HEK293 (cell line): ENCODE data around the gene TOR2A.
"Not testable (repeated sequence)": the region's sequence is repeated elsewhere in the genome, so short reads cannot be mapped to it uniquely, and the experiment has no call there.

ENCODE experiments used
- CTCF ChIA-PET: fragments of 350-600 bp; formaldehyde crosslinking; extraction: SDS; loops from one replicate; lab custom pipeline; 2021; ENCODE audit warnings: antibody characterized with exemption; lab: Yijun Ruan, JAX
- POLR2A ChIA-PET: fragments of 300-600 bp; formaldehyde crosslinking; extraction: SDS; loops from one replicate; lab custom pipeline; 2020; ENCODE audit warnings: antibody characterized with exemption, inconsistent platforms; lab: Yijun Ruan, JAX
- H3K27ac ChIP-seq: fragments of 200-500 bp; sonication (Bioruptor generic); 2 replicates; pipeline ENCODE4 v1.5.1; 2014; ENCODE audit warnings: low read depth, low read length, control low read depth, inconsistent platforms; ENCODE audit errors: extremely low read depth
- H3K36me3 ChIP-seq, 2 experiments: fragments of 200-500 bp in 1 of 2; sonication (Bioruptor generic) in 1 of 2; 1 replicate in 1 of 2; 2 replicates in 1 of 2; pipeline ENCODE4 v1.5.1; 2014 to 2017; ENCODE audit warnings: inconsistent platforms in 2 of 2, low read length in 2 of 2; ENCODE audit not compliant: control insufficient read depth in 2 of 2, insufficient read depth in 1 of 2
- H3K4me1 ChIP-seq: fragments of 200-500 bp; sonication (Bioruptor generic); 2 replicates; pipeline ENCODE4 v1.5.1; 2014; ENCODE audit warnings: mild to moderate bottlenecking, low read length, inconsistent platforms; ENCODE audit not compliant: control insufficient read depth, insufficient read depth
- H3K4me3 ChIP-seq: 2 replicates; pipeline ENCODE4 v1.5.1; 2011; ENCODE audit warnings: low read depth, mild to moderate bottlenecking, control low read depth, low read length, moderate library complexity
- H3K9me3 ChIP-seq: fragments of 200-500 bp; sonication (Bioruptor generic); 2 replicates; pipeline ENCODE4 v1.5.1; 2014; ENCODE audit warnings: low read depth, low read length, inconsistent platforms; ENCODE audit not compliant: control insufficient read depth, insufficient read depth
- EGR2 ChIP-seq: fragments of 450-650 bp; formaldehyde crosslinking; IDR thresholded peaks from 2 replicates; pipeline ENCODE4 v1.5.1; 2016; ENCODE audit warnings: low read depth, missing biosample characterization, missing genetic modification characterization
- GLIS2 ChIP-seq: fragments of 450-650 bp; formaldehyde crosslinking; IDR thresholded peaks from 2 replicates; pipeline ENCODE4 v1.5.1; 2016; ENCODE audit warnings: missing biosample characterization, missing genetic modification characterization
- SP7 ChIP-seq: fragments of 450-650 bp; formaldehyde crosslinking; IDR thresholded peaks from 2 replicates; pipeline ENCODE4 v1.5.1; 2016; ENCODE audit warnings: missing biosample characterization, missing genetic modification characterization
- ZFHX2 ChIP-seq: fragments of 450-650 bp; formaldehyde crosslinking; conservative IDR thresholded peaks from 2 replicates; pipeline ENCODE4 v1.5.1; 2016; ENCODE audit warnings: missing biosample characterization, missing genetic modification characterization
- ZNF274 ChIP-seq, 2 experiments: fragments of 200-500 bp in 1 of 2; fragments of 450-650 bp in 1 of 2; sonication (Bioruptor generic) in 1 of 2; formaldehyde crosslinking in 1 of 2; IDR thresholded peaks; 2 replicates each; pipeline versions ENCODE4 v1.5.1 to v1.6.1; 2014 to 2016; ENCODE audit warnings: borderline replicate concordance in 1 of 2, inconsistent platforms in 1 of 2, low read length in 1 of 2, missing biosample characterization in 1 of 2, missing genetic modification characterization in 1 of 2
- ZNF292 ChIP-seq: fragments of 450-650 bp; formaldehyde crosslinking; IDR thresholded peaks from 2 replicates; pipeline ENCODE4 v1.5.1; 2016; ENCODE audit warnings: low read depth, missing biosample characterization, missing genetic modification characterization, borderline replicate concordance
- ZNF561 ChIP-seq: fragments of 450-650 bp; IDR thresholded peaks from 2 replicates; pipeline ENCODE4 v1.5.1; 2018; ENCODE audit warnings: missing biosample characterization, missing genetic modification characterization, borderline replicate concordance
- ZNF707 ChIP-seq: fragments of 450-650 bp; formaldehyde crosslinking; IDR thresholded peaks from 2 replicates; pipeline ENCODE4 v1.5.1; 2016; ENCODE audit warnings: missing biosample characterization, missing genetic modification characterization
- TF ChIP-seq, protein P1 (sequence below): fragments of 450-650 bp; formaldehyde crosslinking; IDR thresholded peaks from 2 replicates; pipeline ENCODE4 v1.5.0; 2017; ENCODE audit warnings: missing biosample characterization, missing genetic modification characterization, borderline replicate concordance
- TF ChIP-seq, protein P2 (sequence below): fragments of 450-650 bp; formaldehyde crosslinking; IDR thresholded peaks from 2 replicates; pipeline ENCODE4 v1.5.1; 2016; ENCODE audit warnings: missing biosample characterization, missing genetic modification characterization, low read depth

TOR2A gene

DNA sequence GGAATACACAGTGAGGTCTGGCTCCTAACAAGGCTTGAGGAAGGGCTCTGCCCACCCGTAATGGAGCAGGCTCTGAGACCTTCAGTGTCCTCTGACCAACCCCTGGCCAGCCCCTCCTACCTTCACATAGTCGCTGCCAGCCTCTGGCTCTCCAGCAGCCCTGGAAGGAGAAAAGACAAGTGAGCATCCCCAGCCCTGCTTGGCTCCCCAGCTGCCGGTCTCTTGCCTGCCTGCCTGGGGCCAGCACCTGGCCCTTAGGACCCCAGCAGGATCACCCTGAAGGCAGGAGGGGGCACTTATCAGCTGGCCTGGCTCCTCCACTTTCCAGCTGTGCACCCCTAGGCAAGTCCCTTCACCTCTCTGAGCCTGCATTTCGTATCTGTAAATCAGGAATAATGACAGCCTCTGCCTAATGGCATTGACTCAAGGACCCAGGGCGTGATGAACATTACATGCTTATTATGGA, 26.4 kb upstream of the TOR2A start:
- POLR2A ChIA-PET = interaction anchor here (2.1 kb wide), 1 partner anchor 10 kb away, joined by 7 read pairs; no protein-coding TSS in a partner anchor
- Histone ChIP-seq H3K9me3 (no peaks in the 10 kb centered on the region), H3K4me1 (no peaks in the 10 kb centered on the region), H3K4me3 (no peak overlapping the region), H3K27ac (no peak overlapping the region), H3K36me3 (no peaks in the 10 kb centered on the region)
- TF ChIP-seq SP7 (tag by site-specific recombination) (0 out of 2 replicates have a peak, but pooled peaks have one; percentile 37), ZNF292 (no peak), ZNF561 (tag by site-specific recombination) (no peak), ZNF274 (IDR thresholded peaks at IDR 0.05; ENCODE audit: low read length) (no peak), ZNF274 (tag by site-specific recombination; IDR thresholded peaks at IDR 0.05; ENCODE audit: borderline replicate concordance) (no peak)
- TF ChIP-seq, protein P1, sequence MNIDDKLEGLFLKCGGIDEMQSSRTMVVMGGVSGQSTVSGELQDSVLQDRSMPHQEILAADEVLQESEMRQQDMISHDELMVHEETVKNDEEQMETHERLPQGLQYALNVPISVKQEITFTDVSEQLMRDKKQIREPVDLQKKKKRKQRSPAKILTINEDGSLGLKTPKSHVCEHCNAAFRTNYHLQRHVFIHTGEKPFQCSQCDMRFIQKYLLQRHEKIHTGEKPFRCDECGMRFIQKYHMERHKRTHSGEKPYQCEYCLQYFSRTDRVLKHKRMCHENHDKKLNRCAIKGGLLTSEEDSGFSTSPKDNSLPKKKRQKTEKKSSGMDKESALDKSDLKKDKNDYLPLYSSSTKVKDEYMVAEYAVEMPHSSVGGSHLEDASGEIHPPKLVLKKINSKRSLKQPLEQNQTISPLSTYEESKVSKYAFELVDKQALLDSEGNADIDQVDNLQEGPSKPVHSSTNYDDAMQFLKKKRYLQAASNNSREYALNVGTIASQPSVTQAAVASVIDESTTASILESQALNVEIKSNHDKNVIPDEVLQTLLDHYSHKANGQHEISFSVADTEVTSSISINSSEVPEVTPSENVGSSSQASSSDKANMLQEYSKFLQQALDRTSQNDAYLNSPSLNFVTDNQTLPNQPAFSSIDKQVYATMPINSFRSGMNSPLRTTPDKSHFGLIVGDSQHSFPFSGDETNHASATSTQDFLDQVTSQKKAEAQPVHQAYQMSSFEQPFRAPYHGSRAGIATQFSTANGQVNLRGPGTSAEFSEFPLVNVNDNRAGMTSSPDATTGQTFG = no peak
- CTCF ChIA-PET = interaction anchor here (0.6 to 0.7 kb wide), 2 partner anchors 27 to 266 kb away, joined by 3 read pairs; partner anchors contain the start of gene TOR2A

DNA sequence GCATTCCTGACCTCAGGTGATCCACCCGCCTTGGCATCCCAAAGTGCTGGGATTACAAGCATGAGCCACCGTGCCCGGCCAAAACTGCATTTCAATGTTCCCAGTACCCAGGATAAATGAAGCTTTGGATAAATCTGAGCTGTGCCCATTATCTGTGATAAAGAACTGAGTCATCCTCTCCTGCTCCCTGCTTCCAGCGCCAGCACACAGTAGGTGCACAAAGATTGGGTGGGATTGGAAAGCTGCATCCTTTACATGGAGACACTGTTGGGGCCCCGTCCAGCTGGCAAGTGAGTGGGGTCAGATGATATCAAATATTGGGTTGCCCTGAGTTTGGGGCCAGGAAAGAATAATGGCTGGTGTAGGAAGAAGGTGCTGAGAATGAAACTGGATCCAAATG, 26.0 kb upstream of the TOR2A start:
- ChIA-PET POLR2A (interaction anchor here (2.1 kb wide), 1 partner anchor 10 kb away, joined by 7 read pairs; no protein-coding TSS in a partner anchor), CTCF (interaction anchor here (0.6 to 0.7 kb wide), 2 partner anchors 26 to 266 kb away, joined by 3 read pairs; partner anchors contain the start of gene TOR2A)
- TF ChIP-seq ZNF707 (tag by site-specific recombination) = no peak
- TF ChIP-seq ZNF561 (tag by site-specific recombination) = no peak
- Histone ChIP-seq H3K4me1 (no peaks in the 10 kb centered on the region), H3K36me3 (no peaks in the 10 kb centered on the region), H3K9me3 (no peaks in the 10 kb centered on the region), H3K27ac (no peak overlapping the region), H3K4me3 (no peak overlapping the region)

DNA sequence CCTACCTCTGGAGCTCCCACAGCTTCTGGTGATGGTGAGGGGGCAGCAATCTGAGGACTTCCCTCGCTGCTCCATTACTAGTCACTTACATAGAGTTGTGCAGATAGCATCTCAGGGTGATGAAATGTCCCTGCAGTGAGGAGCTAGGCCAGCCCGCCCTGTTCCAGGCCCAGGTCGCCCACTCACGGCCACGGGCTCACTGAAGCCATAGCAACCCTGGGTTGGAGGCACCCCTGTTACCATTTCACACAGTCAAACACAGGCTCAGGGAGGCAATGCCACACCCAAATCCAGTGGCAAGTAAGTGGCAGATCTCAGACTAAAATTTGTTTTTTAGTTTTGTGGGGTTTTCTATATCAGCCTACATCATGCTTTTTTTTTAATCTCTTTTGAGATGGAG, 23.7 kb upstream of the TOR2A start:
- no peak overlapping the region for H3K27ac ChIP-seq
- TF ChIP-seq GLIS2 (tag by site-specific recombination) (no peak), EGR2 (tag by site-specific recombination) (peak; percentile 36), ZFHX2 (peak; percentile 79)
- TF ChIP-seq, protein P2, sequence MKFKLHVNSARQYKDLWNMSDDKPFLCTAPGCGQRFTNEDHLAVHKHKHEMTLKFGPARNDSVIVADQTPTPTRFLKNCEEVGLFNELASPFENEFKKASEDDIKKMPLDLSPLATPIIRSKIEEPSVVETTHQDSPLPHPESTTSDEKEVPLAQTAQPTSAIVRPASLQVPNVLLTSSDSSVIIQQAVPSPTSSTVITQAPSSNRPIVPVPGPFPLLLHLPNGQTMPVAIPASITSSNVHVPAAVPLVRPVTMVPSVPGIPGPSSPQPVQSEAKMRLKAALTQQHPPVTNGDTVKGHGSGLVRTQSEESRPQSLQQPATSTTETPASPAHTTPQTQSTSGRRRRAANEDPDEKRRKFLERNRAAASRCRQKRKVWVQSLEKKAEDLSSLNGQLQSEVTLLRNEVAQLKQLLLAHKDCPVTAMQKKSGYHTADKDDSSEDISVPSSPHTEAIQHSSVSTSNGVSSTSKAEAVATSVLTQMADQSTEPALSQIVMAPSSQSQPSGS (tag by site-specific recombination) = no peak
- H3K4me1 ChIP-seq = 0 out of 2 replicates have a peak, but pooled peaks cover 2% of the 10 kb centered on the region
- no peak overlapping the region for H3K4me3 ChIP-seq
- no peaks in the 10 kb centered on the region for H3K9me3 ChIP-seq
- H3K36me3 ChIP-seq = no peaks in the 10 kb centered on the region
- CTCF ChIA-PET = interaction anchor here (1.6 to 1.7 kb wide), 2 partner anchors 9 to 26 kb away, joined by 4 to 5 read pairs; no protein-coding TSS in a partner anchor
- POLR2A ChIA-PET = no interaction called here

DNA sequence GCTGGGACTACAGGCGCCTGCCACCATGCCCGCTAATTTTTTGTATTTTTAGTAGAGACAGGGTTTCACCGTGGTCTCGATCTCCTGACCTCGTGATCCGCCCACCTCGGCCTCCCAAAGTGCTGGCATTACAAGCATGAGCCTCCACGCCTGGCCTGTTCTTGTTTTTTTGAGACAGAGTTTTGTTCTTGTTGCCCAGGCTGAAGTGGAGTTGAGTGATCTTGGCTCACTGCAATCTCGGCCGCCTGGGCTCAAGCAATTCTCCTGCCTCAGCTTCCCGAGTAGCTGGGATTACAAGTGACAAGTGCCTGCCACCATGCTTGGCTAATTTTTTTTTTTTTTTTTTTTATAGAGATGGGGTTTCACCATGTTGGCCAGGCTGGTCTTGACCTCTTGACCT, 21.7 kb upstream of the TOR2A start:
- H3K4me1 ChIP-seq, H3K4me3 ChIP-seq, H3K27ac ChIP-seq, H3K36me3 ChIP-seq, H3K9me3 ChIP-seq, POLR2A ChIA-PET: not testable (repeated sequence)
- CTCF ChIA-PET = interaction anchor here (0.7 to 1.6 kb wide), 5 partner anchors 9 to 164 kb away, joined by 3 to 4 read pairs (median 4); partner anchors contain the start of gene CDK9
